GM10266 (cell line): ENCODE data around the gene NCOA7.

Source experiments
- DNase-seq: peaks from one replicate; pipeline ENCODE4 v3.0.0; 2012; ENCODE audit errors: extremely low spot score
- TF ChIP-seq, protein P1 (sequence below): IDR thresholded peaks from 2 replicates; pipeline ENCODE4 v1.5.1; 2012; ENCODE audit warnings: mild to moderate bottlenecking, low read depth; ENCODE audit not compliant: control insufficient read depth, insufficient read depth; ENCODE audit errors: missing control alignments

NCOA7 gene

DNA sequence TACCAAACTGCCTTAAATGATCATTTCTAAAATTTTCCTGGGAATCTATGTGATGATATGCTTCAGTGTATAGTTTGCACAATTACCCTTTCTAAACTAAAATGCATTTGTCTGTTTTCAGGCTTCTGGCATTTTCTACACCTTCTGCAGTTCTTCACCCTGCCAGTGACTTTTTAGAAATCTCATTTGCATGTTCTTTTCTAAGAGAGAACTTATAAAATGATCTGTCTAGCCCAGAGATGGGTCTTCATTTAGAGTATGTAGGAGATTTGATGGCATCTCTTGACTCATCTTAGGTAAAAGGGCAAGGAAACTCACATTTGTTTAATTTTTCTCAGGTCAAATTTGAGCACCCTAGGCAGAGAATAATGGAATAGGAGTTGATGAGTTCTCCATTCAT lies 17.8 kb downstream of the NCOA7 start:
- TF ChIP-seq, protein P1, sequence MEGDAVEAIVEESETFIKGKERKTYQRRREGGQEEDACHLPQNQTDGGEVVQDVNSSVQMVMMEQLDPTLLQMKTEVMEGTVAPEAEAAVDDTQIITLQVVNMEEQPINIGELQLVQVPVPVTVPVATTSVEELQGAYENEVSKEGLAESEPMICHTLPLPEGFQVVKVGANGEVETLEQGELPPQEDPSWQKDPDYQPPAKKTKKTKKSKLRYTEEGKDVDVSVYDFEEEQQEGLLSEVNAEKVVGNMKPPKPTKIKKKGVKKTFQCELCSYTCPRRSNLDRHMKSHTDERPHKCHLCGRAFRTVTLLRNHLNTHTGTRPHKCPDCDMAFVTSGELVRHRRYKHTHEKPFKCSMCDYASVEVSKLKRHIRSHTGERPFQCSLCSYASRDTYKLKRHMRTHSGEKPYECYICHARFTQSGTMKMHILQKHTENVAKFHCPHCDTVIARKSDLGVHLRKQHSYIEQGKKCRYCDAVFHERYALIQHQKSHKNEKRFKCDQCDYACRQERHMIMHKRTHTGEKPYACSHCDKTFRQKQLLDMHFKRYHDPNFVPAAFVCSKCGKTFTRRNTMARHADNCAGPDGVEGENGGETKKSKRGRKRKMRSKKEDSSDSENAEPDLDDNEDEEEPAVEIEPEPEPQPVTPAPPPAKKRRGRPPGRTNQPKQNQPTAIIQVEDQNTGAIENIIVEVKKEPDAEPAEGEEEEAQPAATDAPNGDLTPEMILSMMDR, result no peak
- no peak for DNase-seq

DNA sequence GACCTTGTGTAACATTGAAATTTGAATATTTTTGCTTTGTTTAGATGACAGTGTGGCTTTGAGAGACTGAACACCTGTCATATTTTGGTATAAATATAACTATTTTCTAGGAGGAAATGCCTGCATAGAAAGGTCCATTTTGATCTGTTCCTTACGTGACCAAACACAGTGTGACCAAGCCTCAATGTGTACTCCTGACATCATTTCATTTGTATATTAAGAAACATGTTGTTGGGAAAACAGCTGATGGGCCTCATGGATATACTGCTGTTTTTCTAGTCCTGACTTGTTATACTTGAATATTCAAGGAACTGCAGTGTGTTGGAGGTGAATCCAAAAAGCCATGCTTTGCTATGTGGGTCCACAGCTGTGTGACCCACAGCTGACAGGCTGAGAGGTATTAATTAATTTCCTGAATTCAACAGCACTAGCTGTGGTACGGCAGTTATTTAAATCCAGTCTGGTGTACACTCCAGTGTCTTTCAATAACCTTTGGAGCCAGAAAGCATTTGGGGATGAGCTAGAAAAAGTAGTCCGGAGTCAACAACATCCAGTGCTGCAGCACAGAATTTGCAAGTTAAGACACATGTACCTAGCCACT lies 18.9 kb downstream of the NCOA7 start:
- DNase-seq, result no peak
- TF ChIP-seq, protein P1, result no peak

DNA sequence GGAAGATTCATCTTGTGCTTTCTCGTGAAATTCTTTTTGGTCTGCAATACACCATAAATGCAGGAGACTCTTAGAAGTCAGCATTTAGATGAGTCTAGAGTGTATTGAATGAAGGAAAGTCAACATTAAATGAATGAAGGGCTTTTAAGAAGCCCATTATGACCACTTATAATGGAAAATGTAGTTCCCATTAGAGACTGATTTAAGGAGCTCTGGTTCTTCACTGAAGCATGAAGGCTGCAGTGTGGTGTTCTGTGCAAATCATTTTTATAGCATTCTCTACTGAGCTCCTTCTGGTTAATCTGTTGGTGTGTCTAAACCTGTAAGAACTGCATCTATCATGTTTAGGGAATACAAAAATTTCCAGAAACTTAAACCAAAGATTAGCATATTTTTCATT lies 19.7 kb downstream of the NCOA7 start:
- TF ChIP-seq, protein P1, result no peak
- DNase-seq, result no peak

DNA sequence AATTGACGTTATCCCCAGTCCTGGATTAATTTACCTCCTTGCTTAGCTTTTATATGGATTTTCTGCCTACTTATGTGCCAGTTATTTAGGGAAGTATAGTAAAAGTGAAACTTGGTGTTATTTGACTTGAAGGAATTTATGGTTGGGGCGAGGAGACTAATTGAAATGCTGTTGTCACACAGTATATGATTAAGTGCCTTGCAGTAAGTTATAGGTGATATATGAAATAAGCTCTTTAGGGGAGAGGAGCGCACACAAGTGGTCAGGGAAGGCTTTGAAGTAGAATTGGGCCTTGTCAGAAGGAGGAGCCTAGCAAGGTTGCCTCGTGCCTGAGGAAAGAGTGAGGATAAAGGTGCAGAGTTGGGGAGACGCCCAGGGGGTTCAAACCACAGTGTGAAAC lies 20.5 kb downstream of the NCOA7 start:
- no peak for DNase-seq
- TF ChIP-seq, protein P1, result no peak

DNA sequence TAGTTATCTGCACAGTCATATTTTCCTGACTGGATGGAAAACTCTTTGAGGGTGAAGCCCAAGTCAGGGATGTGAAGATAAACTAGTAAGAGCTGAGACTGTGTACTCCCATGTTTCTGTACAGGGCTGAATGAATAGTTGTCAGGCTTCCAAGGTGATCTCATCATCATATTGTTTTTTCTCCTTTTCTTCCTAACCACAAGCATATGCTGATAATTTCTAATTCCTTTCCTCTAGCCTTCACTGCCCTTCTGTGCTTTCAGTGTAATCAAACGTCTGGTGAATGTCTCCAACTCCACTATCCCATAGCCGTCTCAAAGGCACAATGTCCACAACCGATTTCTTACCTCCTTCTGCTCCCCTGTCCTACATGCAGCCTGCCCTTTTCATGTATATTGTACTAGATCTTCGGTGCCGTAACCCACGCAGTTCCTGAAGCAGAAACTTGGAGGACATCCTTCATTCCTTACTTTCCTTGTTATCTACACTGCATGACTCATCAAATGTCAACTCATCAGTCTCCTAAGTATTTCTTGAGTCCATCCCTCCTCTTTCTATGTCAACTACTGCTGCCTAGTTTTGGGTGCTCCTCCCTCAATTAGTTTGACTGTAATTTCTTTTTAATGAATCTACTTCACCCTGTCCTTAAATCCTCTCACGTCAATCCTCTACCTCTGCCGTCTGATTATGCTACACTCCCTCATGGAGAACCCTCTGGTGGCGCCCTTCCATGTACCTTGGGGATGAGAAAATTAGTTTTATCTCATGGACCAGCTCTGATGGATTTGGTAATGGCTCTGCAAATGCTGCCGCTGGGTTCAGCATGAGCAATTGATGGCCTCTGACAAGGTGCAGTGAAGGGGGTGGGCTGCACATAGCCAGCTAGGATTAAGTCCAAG lies 21.9 kb downstream of the NCOA7 start:
- no peak for DNase-seq
- TF ChIP-seq, protein P1, result no peak

DNA sequence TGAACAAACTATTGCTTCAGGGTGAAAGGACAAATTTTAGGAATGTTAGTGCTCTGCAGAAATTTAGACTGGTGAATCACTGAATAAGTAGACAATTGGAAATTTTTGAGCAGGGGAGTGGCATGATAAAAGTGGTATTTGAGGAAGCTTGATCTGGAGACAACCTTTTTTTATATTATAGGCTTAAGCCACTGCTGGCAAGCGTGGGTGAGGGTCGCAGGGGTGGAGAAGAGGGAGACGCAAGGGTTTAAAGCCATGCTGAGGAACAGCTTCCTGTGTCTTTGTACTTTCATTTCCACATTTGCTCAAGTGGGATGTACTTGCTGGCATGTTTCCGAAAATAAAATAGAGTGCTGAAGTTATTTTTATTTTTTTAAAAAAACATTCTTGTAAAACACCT lies 23.7 kb downstream of the NCOA7 start:
- TF ChIP-seq, protein P1, result no peak
- no peak for DNase-seq
